Ascending aorta (tissue), 2 donors: Measurements from ENCODE around the gene C10orf90. TPM values are rescaled to one million over a fixed set of nuclear protein-coding genes. Genes with fewer than 3 reads are reported as not detected.

Source experiments
- DNase-seq, 2 donors: peaks; one replicate each; pipeline ENCODE4 v3.0.0-alpha.2; 2019; ENCODE audit warnings: low spot score in 2 of 2
- H3K27ac ChIP-seq, 2 donors: fragments of 200-600 bp; sonication (generic); one replicate each; pipeline ENCODE4 v1.5.1; 2016 to 2017; ENCODE audit warnings: mild to moderate bottlenecking in 1 of 2
- H3K27me3 ChIP-seq: fragments of 200-600 bp; sonication (generic); one replicate; pipeline ENCODE4 v1.5.1; 2017
- H3K36me3 ChIP-seq, 2 donors: fragments of 200-600 bp; sonication (generic); one replicate each; pipeline ENCODE4 v1.5.1; 2016
- H3K4me1 ChIP-seq, 2 donors: fragments of 200-600 bp; sonication (generic); one replicate each; pipeline ENCODE4 v1.5.1; 2016 to 2017; ENCODE audit warnings: mild to moderate bottlenecking in 1 of 2
- H3K4me3 ChIP-seq, 2 donors: fragments of 200-600 bp; sonication (generic); one replicate each; pipeline ENCODE4 v1.5.1; 2016 to 2017; ENCODE audit warnings: mild to moderate bottlenecking in 1 of 2
- H3K9me3 ChIP-seq, 2 donors: fragments of 200-600 bp; sonication (generic); one replicate each; pipeline ENCODE4 v1.5.1; 2016
- intact Hi-C: fragments of 100-400 bp; cut with DNase I; formaldehyde crosslinking; loops from one replicate; pipeline ENCODE4 v1.15.1; 2023
- total RNA-seq: library from RNA; depleted of rRNA; stranded (reverse); fragments of >200 nt; gene quantifications from one replicate; pipeline ENCODE4 v1.1.0, GENCODE V29; 2016
- TF ChIP-seq, protein P1 (sequence below), 3 experiments: fragments of 200-600 bp in 2 of 3; fragments of 450-650 bp in 1 of 3; sonication (generic) in 2 of 3; IDR thresholded peaks; one replicate each; pipeline ENCODE4 v1.5.1; 2016 to 2019; ENCODE audit warnings: antibody characterized with exemption in 3 of 3, mild to moderate bottlenecking in 1 of 3, moderate library complexity in 1 of 3

C10orf90 gene
- total RNA-seq, 1 donor from 2014 or later = not detected

DNA sequence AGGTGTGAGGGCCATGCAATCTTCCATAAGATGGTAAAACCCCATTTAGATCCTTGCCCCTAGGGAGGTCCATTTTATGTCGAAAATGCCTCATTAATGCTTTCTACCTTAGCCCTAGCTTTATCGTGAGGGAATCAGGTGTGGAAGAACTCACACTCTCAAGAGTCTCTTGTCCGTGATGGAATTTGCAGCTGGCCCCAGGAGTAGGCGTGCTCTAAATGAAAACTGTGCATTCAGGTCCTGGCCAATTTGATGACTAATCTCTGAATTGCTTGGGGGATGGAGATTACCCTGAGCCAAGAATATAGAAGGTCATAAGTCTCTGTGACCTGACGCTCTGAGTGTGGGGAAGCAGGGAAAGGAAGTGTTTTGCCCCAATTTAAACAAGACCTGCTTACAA lies 6.6 kb downstream of the C10orf90 start:
- Histone ChIP-seq H3K36me3 (no peaks in the 10 kb centered on the region), H3K27me3 (no peaks in the 10 kb centered on the region), H3K4me3 (no peak overlapping the region), H3K27ac (no peak overlapping the region), H3K4me1 (no peaks in the 10 kb centered on the region), H3K9me3 (no peaks in the 10 kb centered on the region)
- no peak for DNase-seq
- TF ChIP-seq, protein P1, sequence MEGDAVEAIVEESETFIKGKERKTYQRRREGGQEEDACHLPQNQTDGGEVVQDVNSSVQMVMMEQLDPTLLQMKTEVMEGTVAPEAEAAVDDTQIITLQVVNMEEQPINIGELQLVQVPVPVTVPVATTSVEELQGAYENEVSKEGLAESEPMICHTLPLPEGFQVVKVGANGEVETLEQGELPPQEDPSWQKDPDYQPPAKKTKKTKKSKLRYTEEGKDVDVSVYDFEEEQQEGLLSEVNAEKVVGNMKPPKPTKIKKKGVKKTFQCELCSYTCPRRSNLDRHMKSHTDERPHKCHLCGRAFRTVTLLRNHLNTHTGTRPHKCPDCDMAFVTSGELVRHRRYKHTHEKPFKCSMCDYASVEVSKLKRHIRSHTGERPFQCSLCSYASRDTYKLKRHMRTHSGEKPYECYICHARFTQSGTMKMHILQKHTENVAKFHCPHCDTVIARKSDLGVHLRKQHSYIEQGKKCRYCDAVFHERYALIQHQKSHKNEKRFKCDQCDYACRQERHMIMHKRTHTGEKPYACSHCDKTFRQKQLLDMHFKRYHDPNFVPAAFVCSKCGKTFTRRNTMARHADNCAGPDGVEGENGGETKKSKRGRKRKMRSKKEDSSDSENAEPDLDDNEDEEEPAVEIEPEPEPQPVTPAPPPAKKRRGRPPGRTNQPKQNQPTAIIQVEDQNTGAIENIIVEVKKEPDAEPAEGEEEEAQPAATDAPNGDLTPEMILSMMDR (IDR thresholded peaks at IDR 0.05) = no peak
- intact Hi-C loops = no loop called here

DNA sequence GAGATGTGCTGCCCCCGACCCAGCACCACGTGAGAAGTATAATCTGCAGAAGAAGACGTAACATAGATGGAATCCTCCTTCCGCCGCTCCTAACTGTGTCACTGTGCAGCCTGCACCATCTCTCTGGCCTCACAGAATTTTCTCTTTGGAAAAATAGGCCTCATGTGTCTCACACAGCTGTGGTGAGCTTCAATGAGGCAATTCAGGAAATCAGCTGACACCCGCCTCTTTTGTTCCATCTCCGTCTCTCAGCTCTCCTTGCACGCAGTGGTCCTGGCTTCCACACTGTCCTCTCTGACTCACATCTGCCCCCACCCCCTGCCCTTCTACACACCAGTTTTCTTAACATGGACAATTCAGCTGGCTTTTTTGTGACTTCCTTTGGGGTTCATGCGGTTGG lies 7.2 kb downstream of the C10orf90 start:
- DNase-seq = no peak
- H3K27ac ChIP-seq = no peak overlapping the region
- H3K4me3 ChIP-seq = no peak overlapping the region
- no peaks in the 10 kb centered on the region for H3K4me1 ChIP-seq
- no peaks in the 10 kb centered on the region for H3K9me3 ChIP-seq
- TF ChIP-seq, protein P1 (IDR thresholded peaks at IDR 0.05) = no peak
- H3K36me3 ChIP-seq = no peaks in the 10 kb centered on the region
- H3K27me3 ChIP-seq = no peaks in the 10 kb centered on the region
- intact Hi-C loops = no loop called here

DNA sequence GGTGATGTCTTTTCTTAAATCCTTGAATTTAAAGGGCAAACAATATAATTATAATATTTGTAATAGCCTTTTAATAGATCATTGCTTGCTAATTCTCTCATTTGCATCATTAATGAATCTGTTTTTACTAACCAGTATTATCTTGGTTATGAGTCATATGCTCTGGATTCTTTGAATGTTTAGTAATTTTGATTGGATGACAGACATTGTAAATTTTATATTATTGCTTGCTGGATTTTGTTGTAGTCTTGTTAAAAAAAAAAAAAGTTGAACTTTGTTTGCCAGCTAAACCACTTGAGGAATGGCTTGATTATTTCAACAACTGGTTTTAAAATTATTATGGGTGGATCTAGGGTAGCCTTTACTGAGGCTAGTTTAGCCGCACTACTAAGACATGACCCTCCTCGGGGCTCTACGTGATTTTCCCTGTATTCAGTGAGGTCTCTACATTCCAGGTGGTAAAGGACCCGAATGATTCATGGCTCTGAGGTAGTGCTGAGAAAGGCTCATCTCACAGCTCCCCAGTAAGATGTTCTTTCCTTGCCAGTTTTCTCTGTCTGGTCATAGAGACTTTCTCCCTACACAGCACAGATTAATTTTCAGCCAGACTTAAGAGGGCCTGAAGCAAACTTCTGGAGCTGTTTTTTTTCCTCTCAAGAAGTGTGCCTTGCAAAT lies 8.5 kb downstream of the C10orf90 start:
- Histone ChIP-seq H3K9me3 (no peaks in the 10 kb centered on the region), H3K27ac (no peak overlapping the region), H3K36me3 (no peaks in the 10 kb centered on the region), H3K27me3 (no peaks in the 10 kb centered on the region), H3K4me3 (no peak overlapping the region), H3K4me1 (no peaks in the 10 kb centered on the region)
- intact Hi-C loops = no loop called here
- TF ChIP-seq, protein P1 (IDR thresholded peaks at IDR 0.05) = no peak
- DNase-seq = no peak

DNA sequence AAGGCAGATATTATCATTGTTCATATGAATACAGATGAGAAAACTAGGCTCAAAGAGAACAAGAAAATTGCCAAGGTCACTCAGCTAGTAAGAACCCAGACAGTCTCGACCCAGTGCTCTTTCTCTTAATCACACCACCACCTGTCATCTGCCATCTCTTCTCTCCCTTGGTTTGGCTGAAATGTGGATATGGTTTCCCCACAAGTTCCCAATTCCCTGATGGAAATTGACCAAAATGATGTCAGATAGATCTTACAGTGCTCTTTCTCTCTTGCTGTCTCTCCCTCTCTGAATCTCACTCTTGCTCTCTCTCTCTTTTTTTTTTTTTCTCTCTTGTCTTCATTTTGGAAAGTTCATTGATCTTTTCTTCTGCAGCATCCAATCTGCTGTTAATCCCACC lies 9.1 kb downstream of the C10orf90 start:
- no peaks in the 10 kb centered on the region for H3K9me3 ChIP-seq
- H3K27ac ChIP-seq = no peak overlapping the region
- intact Hi-C loops = no loop called here
- H3K4me3 ChIP-seq = no peak overlapping the region
- no peak for DNase-seq
- no peaks in the 10 kb centered on the region for H3K36me3 ChIP-seq
- H3K27me3 ChIP-seq = no peaks in the 10 kb centered on the region
- H3K4me1 ChIP-seq = no peaks in the 10 kb centered on the region
- TF ChIP-seq, protein P1 (IDR thresholded peaks at IDR 0.05) = no peak

DNA sequence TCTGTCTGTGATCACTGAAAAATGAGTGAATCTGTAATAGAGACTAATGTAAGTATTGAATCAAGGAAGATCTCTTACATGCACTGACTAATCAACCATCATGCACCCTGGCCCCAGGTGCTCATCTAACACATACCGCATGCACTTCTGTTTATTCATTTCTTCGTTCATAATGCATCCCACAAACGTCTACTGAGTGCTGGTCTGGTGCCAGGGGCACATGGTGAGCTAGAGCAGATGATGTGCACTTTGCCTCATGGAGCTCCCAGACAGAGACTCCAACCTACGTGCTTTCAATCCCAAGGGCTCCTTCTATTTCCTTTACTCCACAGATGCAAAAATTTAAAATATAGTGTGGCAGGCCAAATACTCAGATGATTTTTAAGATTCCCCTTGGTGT lies 10.7 kb downstream of the C10orf90 start:
- no peaks in the 10 kb centered on the region for H3K4me1 ChIP-seq
- H3K27me3 ChIP-seq = no peaks in the 10 kb centered on the region
- intact Hi-C loops = no loop called here
- H3K4me3 ChIP-seq = no peak overlapping the region
- no peak overlapping the region for H3K27ac ChIP-seq
- no peaks in the 10 kb centered on the region for H3K36me3 ChIP-seq
- TF ChIP-seq, protein P1 (IDR thresholded peaks at IDR 0.05) = no peak
- H3K9me3 ChIP-seq = no peaks in the 10 kb centered on the region
- no peak for DNase-seq

DNA sequence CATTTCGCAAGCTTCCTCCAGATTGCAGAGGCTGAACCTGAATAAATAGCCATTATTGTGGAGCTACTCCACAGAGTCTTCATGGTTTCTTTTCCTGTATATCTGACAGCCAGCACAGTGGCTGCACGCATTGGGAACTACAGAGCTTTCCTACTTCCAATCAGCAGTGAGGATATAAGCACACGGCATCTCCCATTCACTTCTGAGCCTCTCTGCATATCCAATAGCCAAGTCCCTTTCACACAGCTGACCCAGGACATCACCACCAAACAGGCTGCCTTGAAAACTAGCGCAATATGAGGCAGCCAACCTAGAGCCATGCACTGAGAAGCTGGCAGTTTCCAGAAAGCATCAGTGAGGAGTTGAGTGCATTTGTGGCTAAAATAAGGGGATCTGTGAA lies 11.6 kb downstream of the C10orf90 start:
- H3K4me3 ChIP-seq = no peak overlapping the region
- intact Hi-C loops = no loop called here
- H3K27me3 ChIP-seq = no peaks in the 10 kb centered on the region
- H3K36me3 ChIP-seq = no peaks in the 10 kb centered on the region
- DNase-seq = no peak
- H3K27ac ChIP-seq = no peak overlapping the region
- H3K9me3 ChIP-seq = no peaks in the 10 kb centered on the region
- TF ChIP-seq, protein P1 (IDR thresholded peaks at IDR 0.05) = no peak
- H3K4me1 ChIP-seq = no peaks in the 10 kb centered on the region
